Fibroblast of skin of right quadriceps (primary cell): ENCODE data around the gene RREB1.

Experiments
- DNase-seq: peaks from one replicate; pipeline ENCODE4 v3.0.0-alpha.2; 2013

RREB1 gene

DNA sequence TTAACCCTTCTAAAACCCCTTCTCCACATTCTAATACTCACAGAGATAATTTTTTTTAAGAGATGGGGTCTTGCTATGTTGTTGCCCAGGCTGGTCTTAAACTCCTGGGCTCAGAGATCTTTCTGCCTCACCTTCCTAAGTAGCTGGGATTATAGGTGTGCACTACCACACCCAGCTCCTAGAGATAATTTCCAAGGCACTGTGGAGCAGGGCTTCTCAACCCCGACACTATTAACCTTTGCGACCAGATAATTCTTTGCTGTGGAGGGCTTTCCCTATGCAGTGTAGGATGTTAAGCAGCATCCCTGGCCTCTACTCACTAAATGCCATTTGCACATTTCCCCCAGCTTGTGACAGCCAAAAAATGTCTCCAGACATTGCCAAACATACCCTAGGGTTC is 8.8 kb upstream of the RREB1 start:
- no peak for DNase-seq

DNA sequence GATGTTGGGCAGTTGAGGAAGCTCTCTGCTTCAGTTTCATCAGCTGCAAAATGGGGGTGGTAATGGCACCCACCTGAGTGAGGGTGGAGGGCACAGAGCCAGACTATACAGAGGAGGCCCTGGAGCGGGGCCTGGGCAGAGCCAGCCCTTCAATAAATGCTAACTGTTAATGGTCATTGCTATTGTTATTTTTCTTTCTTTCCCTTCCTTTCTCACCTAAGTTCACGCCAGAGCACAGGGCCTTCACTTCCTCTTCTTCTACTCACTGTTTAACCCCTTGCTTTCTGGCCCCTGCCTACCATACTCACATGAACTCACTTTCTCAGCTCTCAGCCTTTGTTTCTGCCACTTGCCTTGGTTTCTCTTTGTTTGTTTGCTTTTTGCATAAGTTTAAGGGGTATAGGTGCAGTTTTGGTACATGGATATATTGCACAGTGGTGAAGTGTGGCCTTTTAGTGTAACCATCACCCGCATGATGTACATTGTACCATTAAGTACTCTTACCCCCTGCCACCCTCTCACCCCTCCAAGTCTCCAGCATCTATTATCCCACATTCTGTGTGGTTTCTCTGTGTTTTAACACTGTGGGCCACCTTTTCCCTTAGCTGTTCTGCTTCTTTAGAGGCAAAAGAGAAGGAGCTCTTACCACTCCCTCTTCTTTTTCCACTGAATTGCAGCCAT is 7.5 kb upstream of the RREB1 start:
- DNase-seq, result no peak

DNA sequence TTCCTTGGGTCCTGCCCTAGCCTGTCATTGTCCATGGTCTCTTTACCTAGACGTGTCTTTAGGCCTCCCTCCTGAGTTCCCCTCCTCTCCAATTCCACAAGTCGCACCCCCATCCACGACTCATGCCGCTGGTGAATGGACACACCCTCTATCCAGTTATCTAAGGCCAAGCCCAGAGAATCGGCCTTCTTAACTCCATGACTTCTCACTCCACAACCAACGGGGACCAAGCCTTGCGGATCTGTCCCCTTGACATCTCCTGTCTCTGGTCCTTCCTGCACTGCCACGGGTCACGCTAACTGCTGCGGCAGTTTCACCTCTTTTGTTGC is 7.0 kb upstream of the RREB1 start:
- DNase-seq, result no peak

DNA sequence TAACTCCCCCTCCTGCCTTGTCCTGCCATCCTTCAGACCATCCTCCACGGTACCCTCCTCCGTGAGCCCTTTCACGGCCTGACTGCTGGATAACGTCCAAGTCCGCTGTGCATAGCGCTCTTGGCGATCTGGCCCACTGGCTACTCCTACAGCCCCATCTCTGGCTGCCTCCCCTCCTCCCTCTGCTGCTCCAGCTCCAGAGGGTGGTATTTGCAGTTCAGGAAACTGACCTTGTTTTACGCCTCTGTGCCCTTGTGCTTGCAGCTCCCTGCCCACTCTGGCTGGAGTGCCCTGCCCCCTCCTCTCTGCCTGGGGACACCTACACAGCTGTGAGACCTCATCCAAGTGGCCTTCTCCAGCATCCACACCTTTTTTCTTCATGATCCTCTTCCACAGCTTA is 6.5 kb upstream of the RREB1 start:
- DNase-seq, result no peak

DNA sequence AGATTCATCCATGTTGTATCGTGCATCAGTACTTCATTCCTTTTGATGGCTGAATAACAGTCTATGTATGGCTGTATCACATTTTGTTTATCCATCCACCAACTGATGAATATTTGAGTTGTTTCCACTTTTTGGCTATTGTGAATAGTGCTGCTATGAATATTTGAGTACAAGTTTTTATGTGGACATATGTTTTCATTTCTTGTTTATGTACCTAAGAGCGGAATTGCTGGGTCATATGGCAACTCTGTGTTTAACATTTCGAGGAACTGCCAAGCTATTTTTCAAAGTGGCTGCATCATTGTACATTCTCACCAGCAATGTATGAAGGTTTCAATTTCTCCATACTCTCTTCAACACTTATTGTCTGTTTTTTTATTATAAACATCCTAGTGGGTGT is 3.0 kb upstream of the RREB1 start:
- DNase-seq, result no peak

DNA sequence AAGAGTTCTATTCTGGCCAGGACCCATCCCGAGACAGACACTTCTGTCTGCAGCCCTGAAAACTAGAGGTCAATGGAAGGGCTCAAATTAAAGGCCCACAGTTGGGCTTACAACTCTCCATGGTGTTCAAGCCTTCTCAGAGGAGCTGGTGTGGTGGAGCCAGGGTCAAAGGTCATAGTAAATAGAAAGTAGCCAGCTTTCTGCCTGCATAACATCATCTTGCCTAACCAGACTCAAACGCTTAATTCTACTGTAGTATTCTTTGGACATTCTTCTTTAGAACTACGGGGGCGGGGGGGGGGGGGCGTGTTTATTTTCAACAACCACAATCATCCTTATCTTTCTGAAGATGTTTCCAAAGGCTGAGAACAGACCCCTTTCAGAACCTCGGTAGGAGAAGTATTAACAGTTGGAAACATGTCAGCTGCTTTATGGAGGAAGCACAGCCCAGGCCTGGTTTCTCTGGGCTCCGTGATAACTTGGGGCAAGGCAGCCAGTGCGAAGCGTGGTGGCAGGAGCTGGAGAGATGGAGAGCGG is 1.5 kb upstream of the RREB1 start:
- no peak for DNase-seq

DNA sequence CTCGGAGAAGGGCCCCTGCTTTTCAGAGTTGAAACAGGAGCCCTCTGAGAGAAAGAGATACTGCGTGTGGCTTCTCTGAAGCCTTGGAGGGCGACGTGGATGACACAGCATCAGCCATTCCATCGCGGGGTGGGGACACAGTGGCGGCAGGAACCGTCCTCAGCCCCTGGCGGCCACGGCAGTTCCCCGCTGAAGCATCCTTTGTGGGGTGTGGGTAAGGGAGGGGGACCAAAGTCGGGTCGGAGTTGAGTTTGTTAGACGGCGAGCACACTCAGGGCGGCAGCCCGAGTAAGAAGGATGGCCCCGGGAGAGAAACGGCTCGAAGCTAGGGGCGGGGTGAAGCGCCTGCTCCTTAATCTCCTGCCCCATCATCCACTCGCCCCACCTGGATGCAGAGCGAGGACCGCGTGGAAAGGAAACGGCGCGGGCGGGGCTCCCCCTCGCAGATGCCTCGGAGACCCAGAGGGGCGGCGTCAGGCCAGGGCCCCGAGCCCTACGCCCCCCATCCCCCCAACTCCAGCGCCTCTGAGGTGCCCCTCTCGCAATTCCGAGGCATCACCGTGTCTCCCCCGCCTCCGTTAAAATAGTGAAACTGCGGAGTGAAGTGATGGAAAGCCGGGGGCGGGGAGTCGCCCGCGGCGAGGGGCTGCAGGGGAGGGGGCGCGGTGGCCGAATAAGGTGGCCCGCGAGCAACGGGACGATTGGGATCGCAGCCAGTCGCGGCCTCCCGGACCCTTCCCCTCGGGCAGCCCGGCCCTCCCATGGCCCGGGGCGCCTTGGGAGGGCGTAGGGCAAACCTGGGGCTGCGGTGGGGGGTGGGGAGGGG is 796 bp upstream of the RREB1 start:
- peak; percentile 48 for DNase-seq

DNA sequence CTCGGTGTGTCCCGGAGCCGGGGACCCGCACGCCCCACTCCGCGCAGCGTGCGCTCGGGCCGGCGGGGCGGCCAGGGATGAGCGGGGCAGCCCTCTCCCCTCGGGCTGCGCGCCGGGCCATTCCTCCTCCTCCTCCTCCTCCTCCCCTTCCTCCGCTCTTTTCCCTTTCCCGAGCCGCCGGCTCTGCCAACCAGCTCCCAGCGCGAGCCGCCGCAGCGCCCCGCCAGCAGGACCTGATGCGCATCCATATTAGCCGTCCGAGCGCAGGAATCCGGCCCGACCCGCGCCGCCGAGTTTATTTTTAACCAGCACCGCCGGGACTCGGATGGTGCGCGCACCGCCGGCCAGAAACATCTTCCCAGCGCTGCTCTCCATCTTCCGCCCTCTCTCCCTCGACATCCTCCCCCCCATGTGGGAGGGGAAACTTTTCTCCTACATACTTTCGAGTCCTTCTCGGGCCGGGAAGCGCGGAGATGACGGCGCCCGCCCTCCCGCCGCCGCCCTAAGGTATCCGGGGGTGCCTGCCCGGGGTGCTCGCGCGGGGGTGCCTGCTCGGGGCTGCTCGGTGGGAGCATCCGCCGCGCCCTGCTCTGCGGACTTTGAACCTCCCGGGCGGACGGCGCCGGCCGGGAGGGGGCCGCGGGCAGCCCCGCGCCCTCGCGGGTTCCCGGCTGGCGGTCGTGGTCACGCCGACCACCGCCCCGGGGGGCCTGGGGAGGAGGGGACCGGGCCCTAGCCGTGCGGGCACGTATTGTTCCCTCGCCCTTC is 619 bp downstream of the RREB1 start:
- peak; percentile 61 for DNase-seq

DNA sequence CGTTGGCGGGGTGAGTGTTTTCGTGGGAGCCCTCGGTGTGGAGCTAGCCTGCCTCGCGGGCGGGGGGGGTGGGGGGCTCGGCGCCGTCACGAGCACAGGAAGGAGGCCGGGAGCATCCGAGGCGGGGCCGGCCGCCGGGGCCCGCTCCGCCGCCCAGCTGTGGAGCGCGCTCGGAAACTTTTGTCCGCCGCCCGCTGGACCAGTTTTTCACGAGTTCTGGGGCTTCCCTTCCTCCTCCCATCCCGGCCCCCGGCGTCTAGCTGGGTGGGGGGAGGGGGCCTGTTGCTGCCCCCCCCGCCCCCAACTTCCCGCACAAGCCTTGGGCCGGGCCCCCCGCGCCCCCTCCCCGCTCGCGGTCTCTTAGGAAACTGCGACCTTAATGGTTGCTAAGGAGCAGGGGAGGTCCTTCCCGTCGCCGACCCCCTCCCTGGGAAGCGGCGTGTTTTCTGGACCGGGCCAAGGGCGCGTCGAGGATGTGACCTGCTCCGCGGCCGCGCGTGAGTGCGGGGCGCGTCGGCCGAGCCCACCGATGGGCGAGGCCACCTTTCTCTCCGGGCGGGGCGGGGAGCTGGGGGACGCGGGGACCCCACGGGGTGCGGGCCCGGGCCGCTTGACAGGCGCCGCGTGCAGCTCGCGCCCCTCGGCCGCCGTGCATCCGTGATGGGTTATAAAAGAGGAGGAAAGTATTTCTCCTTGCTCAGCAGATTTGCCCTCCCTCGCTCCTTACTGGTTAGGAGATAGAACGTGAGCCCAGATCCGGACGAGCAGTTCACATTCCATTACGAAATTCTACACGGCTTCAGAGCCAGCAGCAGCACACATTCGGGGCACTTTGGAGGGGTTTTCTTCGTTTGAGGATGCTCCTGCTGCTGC is 1.4 kb downstream of the RREB1 start:
- peak; percentile 79 for DNase-seq

DNA sequence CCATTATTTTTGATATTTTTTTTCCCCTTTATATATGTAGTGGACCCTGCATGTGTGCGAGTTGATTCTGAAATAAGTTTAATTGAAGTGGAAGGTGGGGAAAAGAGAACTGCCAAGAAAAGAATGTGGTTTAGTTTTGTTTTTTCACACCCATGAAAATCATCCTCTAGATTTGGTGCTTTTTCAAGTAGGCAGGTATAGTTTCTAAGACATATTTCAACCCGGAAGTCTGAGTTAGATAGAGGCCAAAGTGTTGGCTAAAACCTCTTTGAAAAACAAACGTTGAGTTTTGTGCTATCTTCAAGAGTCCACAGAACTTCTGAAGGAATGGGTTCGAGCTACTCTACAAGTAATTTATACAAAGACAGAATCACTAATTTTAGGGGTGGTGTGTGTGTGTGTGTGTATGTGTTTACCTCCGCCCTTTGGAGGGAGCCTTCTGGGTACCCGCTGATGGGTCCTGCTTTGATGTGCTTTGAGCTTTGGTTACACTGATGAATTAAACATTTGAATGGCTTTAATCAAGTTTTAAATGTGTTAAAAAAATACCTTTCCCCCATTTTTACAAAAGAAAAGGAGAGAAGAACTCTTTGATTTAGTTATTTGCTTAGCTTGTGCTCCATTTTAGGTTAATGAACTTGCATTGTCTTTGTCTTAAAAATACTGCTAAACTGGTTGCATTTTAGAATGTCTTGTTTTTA is 2.5 kb downstream of the RREB1 start:
- DNase-seq, result no peak

DNA sequence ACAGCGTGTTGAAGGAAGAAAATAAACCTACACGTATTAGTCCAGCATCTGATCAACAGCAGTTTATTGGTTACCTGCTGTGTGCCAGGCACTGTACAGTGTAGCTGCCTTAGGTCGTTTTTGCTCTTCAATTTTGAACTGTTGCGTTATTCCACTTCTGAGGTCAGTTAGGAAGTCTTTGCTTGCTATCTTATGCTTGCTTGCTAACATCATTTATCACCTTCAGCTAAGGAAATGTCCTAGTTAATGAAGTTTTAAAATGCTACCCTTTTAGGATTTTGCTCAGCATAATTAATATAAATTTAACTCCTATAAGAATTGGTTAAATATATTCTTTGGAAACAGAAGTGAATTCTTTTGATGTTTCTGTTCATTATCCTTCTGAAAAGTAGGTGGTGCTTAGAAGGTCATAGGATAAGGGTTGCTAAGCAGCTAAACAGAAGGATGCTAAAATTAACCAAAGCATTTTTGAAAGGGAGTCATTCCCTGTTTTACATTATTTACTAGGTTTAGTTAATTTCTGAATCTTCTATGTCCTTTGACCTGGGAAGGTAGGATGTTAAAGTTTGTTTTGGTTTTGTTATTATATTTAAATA is 3.4 kb downstream of the RREB1 start:
- no peak for DNase-seq

DNA sequence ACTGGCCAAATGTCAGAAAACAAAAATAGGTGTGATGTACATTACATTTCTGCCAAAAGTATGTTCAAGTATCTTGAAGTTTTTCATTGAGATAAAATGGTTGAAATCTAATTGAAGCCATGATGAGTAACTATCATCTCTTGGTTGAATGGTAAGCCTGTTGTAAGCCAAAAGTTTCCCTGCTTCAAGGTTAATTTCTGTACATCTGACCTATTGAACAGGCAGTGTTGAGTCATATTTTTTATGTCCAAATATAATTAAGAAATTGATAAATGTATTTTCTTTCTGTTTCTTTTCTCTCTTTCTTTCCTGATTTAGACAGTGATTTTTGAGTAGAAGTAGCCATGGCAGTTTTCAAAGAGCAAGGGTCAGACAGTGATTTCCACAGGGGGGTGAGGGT is 4.4 kb downstream of the RREB1 start:
- DNase-seq, result no peak

DNA sequence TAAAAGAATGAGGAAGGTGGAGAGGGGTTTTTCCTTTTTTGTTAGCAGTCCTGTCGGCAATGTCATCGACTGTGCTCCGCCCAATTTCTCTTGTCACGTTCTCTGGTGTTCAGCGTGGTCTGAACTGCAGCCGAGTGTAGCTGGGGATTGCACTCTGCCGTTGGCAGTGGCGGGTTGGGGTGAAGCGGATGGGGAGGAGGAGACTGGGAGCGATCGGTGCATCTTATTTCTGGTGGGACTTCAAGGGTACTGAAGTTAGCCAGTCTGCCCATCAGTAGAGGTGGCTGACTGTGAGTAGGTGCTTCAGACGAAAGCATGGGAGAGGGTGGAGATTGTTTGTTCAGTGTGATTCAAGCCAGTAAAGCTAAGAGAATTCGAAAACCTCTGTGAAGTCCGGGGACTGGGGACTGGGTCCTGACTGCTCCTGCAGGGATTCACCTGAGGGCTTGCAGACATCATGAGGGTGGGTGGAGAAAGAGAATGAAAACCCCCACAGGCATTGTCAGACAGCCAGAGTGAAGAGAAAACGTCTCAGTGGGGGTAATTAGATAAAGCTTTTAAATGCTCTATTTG is 5.1 kb downstream of the RREB1 start:
- no peak for DNase-seq

DNA sequence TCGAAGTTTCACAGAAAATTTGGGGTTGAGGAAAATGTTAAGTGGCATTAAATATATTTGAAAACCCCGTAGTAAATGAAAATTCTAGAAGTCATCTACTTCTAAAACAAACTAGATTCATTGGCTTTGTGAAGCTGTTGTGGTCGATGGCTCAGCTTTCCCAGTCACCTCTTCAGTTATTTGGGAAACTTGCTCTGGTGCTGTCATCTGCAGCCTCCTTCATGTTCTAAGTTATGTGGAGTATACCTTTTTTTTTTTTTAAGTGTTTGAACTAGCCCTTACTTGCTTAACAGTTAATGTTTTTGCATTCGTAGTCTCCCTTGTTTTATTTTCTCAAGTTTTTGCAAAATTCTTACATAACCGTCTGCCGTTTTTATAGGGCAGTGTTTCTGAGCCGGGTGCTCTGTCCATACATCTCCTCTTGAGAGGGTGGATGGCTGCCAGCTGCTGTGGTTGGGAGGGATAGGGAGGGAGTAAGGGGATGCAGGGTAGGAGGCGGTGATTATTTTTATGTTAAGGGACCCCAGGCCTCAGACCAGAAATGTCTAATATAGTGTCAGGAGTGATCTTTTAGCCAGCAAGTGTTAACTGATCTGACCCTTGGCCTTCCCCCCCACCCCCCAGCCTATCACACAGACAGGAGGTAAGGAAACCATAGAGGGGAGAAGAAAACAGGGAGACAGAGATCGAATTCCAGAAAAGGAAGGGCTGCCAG is 7.1 kb downstream of the RREB1 start:
- DNase-seq, result no peak

DNA sequence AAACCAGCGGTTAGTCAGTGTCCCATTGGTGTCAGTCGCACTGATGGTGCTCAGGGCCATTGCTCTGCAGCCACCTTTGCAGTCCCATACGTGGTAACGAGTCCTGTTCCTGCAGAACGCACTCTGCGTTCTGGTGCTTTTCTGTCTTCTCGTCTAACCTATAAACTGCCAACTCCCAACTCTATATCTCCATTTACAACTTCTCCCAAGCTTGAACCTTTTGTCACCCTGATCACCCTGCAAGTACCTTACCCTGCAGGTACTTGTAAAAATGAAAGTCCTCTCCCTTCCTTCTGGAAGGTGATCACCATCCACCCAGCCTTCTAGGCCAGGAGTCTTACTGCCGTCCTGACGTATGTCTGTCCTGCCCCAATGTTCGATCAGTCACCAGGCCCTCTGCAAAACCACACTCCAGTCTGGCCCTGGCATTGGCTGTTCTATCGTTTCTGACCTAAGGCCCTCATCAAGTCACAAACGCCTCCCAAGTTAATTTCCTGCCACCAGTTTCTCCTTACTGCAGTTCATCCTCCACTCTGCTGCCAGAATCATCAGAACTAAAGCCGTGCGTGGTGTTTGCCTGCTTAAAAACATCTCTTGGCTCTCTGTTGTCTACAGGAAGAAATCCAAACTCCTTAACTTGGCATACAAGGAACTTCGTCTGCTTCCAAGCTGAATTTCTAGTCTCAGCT is 7.9 kb downstream of the RREB1 start:
- DNase-seq, result no peak

DNA sequence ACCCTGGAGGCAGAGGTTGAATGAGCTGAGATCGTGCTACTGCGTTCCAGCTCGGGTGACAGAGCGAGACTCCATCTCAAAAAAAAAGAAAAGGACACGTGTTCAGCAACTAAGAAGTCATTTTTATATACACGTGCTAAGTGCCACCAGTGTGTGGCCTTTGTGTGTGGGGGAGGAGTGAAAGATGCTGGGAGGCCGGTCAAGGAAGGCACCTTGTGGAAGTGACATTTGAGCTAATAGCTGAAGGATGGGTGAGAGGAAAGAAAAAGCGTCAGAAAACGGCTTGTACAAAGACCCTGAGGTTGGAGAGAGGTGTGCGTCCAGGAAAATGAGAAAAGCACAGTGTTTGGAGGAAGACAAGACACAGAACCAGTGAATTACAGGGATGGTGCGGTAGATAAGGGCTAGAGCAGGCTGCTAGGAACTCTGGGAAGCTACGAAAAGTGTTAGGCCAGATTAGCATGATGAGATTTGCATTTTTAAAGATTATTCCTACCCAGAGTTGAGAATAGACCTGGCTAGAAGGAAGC is 11.6 kb downstream of the RREB1 start:
- DNase-seq, result no peak

DNA sequence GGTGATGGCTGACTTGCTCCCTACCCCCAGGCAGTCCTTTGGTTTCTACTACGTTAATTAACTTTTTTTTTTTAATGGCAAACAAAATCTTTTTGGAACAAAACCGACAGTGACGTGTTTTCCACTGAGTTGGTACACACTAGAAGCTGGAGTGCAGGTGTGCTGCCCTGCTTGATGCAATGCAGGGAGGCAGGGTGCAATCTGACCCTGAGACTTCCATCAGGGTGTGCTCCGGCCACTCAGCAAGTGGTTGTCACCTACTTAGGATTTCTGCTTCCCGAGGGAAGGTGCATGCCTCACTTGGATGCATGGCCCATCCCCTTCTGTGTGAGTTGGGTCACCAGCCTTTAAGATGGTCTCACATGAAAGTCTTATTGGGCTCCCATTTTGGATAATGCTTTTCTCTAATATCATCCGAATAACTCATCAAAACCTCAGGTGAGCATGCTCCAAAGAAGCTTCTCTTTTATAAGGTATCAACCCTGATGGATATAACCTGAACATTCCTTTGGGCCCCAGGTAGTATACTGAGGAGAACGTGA is 14.0 kb downstream of the RREB1 start:
- DNase-seq, result no peak

DNA sequence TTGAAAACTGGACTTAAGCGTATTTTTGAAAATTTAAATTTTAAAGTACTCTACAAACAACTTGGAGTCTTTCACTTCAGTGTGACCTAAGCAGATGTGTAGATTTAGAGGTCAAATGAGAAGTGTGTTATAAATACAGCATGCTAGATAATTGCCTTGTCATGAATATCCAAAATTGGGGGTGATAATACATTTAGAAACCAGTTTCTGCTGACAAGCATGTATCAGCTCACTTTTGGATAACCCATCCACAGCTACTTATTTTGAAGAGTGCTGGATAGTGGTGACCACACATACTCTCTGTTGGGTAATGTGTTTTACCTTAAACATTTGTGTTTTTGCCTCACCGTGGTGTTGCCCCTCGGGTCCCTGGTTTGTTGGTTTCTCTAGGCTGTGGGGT is 14.9 kb downstream of the RREB1 start:
- DNase-seq, result no peak

DNA sequence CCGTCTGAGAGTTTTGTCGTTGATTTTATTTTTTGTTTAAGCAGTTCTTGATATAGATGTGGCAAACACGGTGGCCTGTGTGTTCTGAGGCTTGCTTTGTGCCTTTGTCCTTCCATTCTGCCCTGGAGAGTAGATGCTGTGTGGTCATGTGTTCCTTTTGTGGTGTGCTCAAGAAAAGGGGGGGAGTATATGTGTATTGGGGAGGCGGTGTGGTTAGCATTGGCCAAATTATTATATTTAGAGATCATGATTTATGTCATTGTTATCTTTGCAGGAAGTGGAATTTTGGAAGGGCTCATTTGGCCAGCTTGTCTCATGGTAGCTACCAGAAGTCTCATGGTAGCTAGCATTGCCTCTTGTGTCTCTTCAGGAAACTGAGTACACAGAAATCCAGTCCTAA is 16.4 kb downstream of the RREB1 start:
- no peak for DNase-seq
